ENCODE measurements around the gene APCDD1.

DNA sequence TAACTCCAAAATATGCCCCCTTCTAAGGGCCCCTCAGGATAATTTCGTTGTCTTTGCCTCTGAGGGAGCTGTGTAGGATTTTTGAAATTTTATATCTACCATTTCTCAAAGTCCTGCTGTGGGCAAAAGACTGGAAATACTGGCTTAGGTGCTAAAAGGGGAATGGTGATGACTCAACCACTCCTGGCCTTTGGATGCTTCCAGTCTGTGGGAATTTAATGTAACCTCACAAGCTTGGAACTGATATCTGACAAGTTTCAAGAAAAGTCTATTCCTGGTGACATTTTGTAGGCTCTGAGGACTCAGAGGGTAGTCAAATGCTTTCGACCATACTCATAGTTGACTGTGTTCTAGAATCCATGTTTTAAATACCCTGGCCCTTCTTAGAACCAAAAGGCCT, 3.4 kb upstream of the APCDD1 start:
- TF ChIP-seq RARB (CRISPR knock-in tag; IDR thresholded peaks at IDR 0.05) (no peak), SNAI2 (CRISPR knock-in tag; IDR thresholded peaks at IDR 0.05) (no peak)

All from SK-N-SH treated with all-trans-retinoic acid at 6 μM for 48 hours (cell line).